Activated naive CD4-positive, alpha-beta T cell treated with anti-CD3 and anti-CD28 coated beads for 36 hours (primary cell): ENCODE data around the gene SCAPER. TPM values are rescaled to one million over a fixed set of nuclear protein-coding genes. Genes with fewer than 3 reads are reported as not detected.

Experiments
- CTCF ChIA-PET: fragments of 350-600 bp; sonication (Branson Sonifier 250); formaldehyde crosslinking; loops from one replicate; lab custom pipeline; 2021; ENCODE audit warnings: antibody characterized with exemption; lab: Charles Lee
- DNase-seq: peaks from one replicate; pipeline ENCODE4 v3.0.0-alpha.2; 2020
- H3K27ac Mint-ChIP-seq: one replicate; pipeline ENCODE4 v1.8.0; 2021; ENCODE audit warnings: mild to moderate bottlenecking, mixed read lengths
- H3K27me3 Mint-ChIP-seq: one replicate; pipeline ENCODE4 v1.8.0; 2021; ENCODE audit warnings: low read depth, mixed read lengths
- H3K36me3 Mint-ChIP-seq: one replicate; pipeline ENCODE4 v1.8.0; 2021; ENCODE audit warnings: low read depth, mixed read lengths
- H3K4me1 Mint-ChIP-seq: one replicate; pipeline ENCODE4 v1.8.0; 2021; ENCODE audit warnings: low read depth, mixed read lengths
- H3K4me3 Mint-ChIP-seq: one replicate; pipeline ENCODE4 v1.8.0; 2021; ENCODE audit warnings: mild to moderate bottlenecking, moderate library complexity, mixed read lengths
- H3K9me3 Mint-ChIP-seq: one replicate; pipeline ENCODE4 v1.8.0; 2021; ENCODE audit warnings: mixed read lengths
- intact Hi-C: fragments of 100-400 bp; cut with micrococcal nuclease; formaldehyde crosslinking; loops from one replicate; pipeline ENCODE4 v1.15.1; 2023
- total RNA-seq, 2 experiments: library from RNA; stranded (reverse); gene quantifications; one replicate each; pipeline ENCODE4 v1.2.3, GENCODE V29; 2021

Gene SCAPER
- total RNA-seq, 2 experiments from 2014 or later = 28.5 to 28.9 TPM

DNA sequence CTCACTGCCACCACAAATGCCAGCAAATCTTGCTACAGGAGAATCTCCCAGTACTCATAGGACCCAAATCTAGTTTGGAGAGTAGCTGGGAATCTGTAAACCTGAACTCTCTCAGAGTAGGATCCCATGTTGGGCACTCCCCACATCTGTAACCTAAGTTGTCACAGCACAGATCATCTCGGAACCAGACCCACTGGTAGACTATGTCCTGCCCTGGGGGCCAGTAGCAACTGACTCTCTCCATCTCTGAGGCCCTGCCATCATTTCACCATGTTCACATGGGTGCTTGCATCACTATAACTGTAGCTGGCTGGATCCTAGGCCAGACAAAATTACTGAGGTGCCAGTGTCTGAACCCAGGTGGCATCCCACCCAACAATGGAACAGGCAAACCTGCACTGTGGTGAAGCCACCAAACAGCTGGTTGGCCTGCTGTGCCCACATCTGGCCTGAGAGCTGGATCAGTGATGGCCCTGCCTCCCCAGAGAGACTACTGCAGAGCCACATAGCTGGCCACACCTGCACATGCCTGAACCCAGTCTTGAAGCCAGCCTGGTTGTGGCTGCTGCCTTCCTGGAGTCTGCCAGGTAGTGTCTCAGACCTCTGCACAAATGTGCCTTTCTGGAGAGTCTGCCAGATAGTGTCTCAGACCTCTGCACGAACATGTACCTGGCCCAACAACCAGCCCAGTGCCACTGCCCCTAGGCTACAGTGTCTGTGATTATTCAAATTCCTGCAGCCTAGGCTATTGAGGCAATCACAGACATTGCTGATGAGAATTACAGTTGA lies 486.6 kb downstream of the SCAPER start:
- no peak overlapping the region for H3K27ac Mint-ChIP-seq
- CTCF ChIA-PET = no interaction called here
- H3K27me3 Mint-ChIP-seq = no peaks in the 10 kb centered on the region
- H3K4me3 Mint-ChIP-seq = no peak overlapping the region
- no peaks in the 10 kb centered on the region for H3K4me1 Mint-ChIP-seq
- H3K36me3 Mint-ChIP-seq = peaks cover under 1% of the 10 kb centered on the region
- DNase-seq = no peak
- intact Hi-C loops = no loop called here
- H3K9me3 Mint-ChIP-seq = peaks cover 6% of the 10 kb centered on the region

DNA sequence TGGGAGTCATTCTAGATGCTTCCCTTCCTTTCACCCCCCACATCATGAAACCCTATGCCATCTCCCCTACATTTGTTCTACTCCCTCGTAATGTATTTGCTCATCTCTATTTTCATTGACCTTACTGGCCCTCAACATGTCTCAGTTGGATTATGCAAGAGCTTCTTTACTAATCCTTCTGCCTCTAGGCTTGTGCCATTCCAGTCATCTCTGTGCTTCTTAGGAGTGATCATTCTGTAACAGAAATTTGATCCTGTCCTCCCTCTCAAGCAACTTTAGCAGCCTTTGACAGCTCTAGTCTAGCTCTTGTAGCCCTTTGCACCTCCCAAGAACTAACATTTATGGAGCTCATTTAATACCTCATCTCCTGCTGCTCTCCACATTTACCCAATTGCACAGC lies 503.9 kb downstream of the SCAPER start:
- Mint-ChIP-seq H3K4me1 (no peaks in the 10 kb centered on the region), H3K36me3 (peaks cover 17% of the 10 kb centered on the region), H3K4me3 (no peak overlapping the region), H3K27me3 (no peaks in the 10 kb centered on the region), H3K27ac (no peak overlapping the region), H3K9me3 (no peaks in the 10 kb centered on the region)
- no peak for DNase-seq
- intact Hi-C loops = no loop called here
- CTCF ChIA-PET = no interaction called here

- no peaks in the 10 kb centered on the region for H3K4me1 Mint-ChIP-seq
- intact Hi-C loops = no loop called here
- no peaks in the 10 kb centered on the region for H3K9me3 Mint-ChIP-seq
Measured at GRCh38 chr15:76398317-76399104, 506.6 kb downstream of the SCAPER start.

GRCh38 chr15:76393614-76394013 lies 511.5 kb downstream of the SCAPER start:
- no peaks in the 10 kb centered on the region for H3K27me3 Mint-ChIP-seq
- no peaks in the 10 kb centered on the region for H3K36me3 Mint-ChIP-seq
- H3K4me1 Mint-ChIP-seq = no peaks in the 10 kb centered on the region
- no peak overlapping the region for H3K4me3 Mint-ChIP-seq
- DNase-seq = no peak
- CTCF ChIA-PET = no interaction called here
- no peaks in the 10 kb centered on the region for H3K9me3 Mint-ChIP-seq
- intact Hi-C loops = no loop called here
- no peak overlapping the region for H3K27ac Mint-ChIP-seq

More at GRCh38 chr15:76398317-76399104, 506.6 kb downstream of the SCAPER start:
- no peak for DNase-seq
- CTCF ChIA-PET = no interaction called here
- Mint-ChIP-seq H3K36me3 (peaks cover 10% of the 10 kb centered on the region), H3K4me3 (no peak overlapping the region), H3K27me3 (no peaks in the 10 kb centered on the region), H3K27ac (no peak overlapping the region)

- CTCF ChIA-PET = no interaction called here
- intact Hi-C loops = no loop called here
- no peaks in the 10 kb centered on the region for H3K9me3 Mint-ChIP-seq
Measured at GRCh38 chr15:76391847-76392246, 513.3 kb downstream of the SCAPER start.

GRCh38 chr15:76391309-76391708 lies 513.8 kb downstream of the SCAPER start:
- Mint-ChIP-seq H3K27ac (no peak overlapping the region), H3K36me3 (peaks cover 3% of the 10 kb centered on the region), H3K4me1 (no peaks in the 10 kb centered on the region), H3K4me3 (no peak overlapping the region), H3K9me3 (no peaks in the 10 kb centered on the region), H3K27me3 (no peaks in the 10 kb centered on the region)
- CTCF ChIA-PET = no interaction called here
- no peak for DNase-seq
- intact Hi-C loops = no loop called here

More at GRCh38 chr15:76391847-76392246, 513.3 kb downstream of the SCAPER start:
- H3K4me3 Mint-ChIP-seq = no peak overlapping the region
- H3K27me3 Mint-ChIP-seq = no peaks in the 10 kb centered on the region
- H3K27ac Mint-ChIP-seq = no peak overlapping the region
- H3K4me1 Mint-ChIP-seq = no peaks in the 10 kb centered on the region
- DNase-seq = no peak
- peaks cover 3% of the 10 kb centered on the region for H3K36me3 Mint-ChIP-seq

- intact Hi-C loops = no loop called here
- H3K36me3 Mint-ChIP-seq = peaks cover 3% of the 10 kb centered on the region
- H3K27me3 Mint-ChIP-seq = no peaks in the 10 kb centered on the region
- no peaks in the 10 kb centered on the region for H3K4me1 Mint-ChIP-seq
- no peak for DNase-seq
- CTCF ChIA-PET = no interaction called here
- H3K9me3 Mint-ChIP-seq = no peaks in the 10 kb centered on the region
- no peak overlapping the region for H3K4me3 Mint-ChIP-seq
- no peak overlapping the region for H3K27ac Mint-ChIP-seq
Measured at GRCh38 chr15:76390571-76390970, 514.6 kb downstream of the SCAPER start.

DNA sequence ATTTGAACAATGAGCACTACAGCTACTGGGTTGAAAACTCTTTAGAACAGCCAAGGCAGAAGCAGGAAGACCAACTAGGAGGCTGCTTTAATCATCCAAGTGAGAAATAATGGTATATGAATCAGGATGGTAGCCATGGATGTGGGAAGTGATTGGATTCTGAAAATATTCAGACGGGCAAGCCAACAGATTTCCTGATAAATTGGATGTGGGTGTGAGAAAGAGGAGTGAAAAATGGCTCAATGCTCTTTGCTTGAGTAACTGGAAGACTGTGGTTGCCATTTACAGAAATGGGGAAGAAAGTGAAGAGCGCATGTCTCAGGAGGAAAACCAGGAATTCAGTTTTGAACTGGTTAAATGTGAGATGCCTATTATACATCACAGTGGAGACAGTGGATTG lies 518.2 kb downstream of the SCAPER start:
- CTCF ChIA-PET = interaction anchor here (0.6 kb wide), 1 partner anchor 74 kb away, joined by 3 read pairs; no protein-coding TSS in a partner anchor
- no peak for DNase-seq
- peaks cover 4% of the 10 kb centered on the region for H3K36me3 Mint-ChIP-seq
- intact Hi-C loops = no loop called here
- no peak overlapping the region for H3K4me3 Mint-ChIP-seq
- no peaks in the 10 kb centered on the region for H3K27me3 Mint-ChIP-seq
- H3K27ac Mint-ChIP-seq = no peak overlapping the region
- H3K9me3 Mint-ChIP-seq = no peaks in the 10 kb centered on the region
- no peaks in the 10 kb centered on the region for H3K4me1 Mint-ChIP-seq

- Mint-ChIP-seq H3K27me3 (no peaks in the 10 kb centered on the region), H3K36me3 (peaks cover 5% of the 10 kb centered on the region), H3K4me1 (no peaks in the 10 kb centered on the region), H3K4me3 (no peak overlapping the region), H3K27ac (no peak overlapping the region), H3K9me3 (no peaks in the 10 kb centered on the region)
- CTCF ChIA-PET = interaction anchor here (0.6 kb wide), 1 partner anchor 75 kb away, joined by 3 read pairs; no protein-coding TSS in a partner anchor
- intact Hi-C loops = no loop called here
- no peak for DNase-seq
Measured at GRCh38 chr15:76386178-76386577, 519.0 kb downstream of the SCAPER start.

DNA sequence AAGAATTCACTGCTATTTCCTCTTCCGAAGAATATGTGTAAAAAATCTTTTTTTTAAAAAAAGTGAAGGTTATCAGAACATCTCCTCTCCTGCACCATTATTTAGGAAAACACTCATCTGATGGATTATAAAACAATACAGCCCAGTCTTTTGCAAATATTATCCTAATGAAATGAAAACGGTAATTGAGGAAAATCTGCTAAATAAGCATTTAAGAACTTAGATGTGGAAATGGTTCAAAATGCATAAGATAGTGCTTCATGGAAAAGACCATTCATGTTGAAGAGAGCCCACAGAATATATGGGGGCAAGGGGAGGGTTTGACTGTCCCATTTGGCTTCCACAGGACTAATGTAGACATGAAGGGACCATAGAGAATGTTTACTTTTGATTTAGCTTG lies 520.7 kb downstream of the SCAPER start:
- Mint-ChIP-seq H3K9me3 (no peaks in the 10 kb centered on the region), H3K4me3 (no peak overlapping the region), H3K36me3 (peaks cover 5% of the 10 kb centered on the region), H3K4me1 (no peaks in the 10 kb centered on the region), H3K27me3 (no peaks in the 10 kb centered on the region), H3K27ac (no peak overlapping the region)
- no peak for DNase-seq
- intact Hi-C loops = no loop called here
- CTCF ChIA-PET = interaction anchor here (0.6 kb wide), 1 partner anchor 456 kb away, joined by 4 read pairs; no protein-coding TSS in a partner anchor

DNA sequence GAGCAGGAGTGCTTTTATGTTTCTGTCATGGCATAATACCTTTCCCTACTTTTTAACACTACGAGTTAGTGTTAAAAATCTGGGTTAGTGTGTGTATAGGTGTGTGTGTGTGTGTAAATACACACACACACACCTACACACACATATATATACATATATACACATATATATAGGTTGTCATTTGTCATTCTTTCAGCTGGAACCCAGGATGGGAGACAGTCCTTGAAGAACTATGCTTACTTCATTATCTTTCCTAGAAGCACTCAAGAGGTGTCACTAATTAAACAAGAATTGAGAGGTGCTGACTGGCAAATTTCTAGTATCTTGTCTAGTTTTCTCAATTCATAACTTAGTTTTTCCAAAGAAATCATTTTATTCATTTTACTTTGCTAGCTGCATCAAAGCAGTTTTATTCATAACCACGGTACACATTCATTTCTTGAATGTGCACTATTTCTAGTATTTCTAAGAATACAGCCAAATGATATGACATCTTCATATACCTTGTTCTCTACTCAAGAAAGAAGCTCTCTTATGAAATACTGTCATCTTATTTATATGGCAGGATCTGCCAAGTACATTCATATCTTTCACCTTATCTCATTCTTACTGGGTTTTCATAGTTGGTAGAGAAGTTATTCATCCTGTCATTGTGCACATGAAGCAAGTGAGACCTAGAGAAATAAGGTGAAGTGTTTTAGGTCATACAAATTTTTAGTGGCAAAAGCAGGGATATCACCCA lies 522.0 kb downstream of the SCAPER start:
- H3K27me3 Mint-ChIP-seq = no peaks in the 10 kb centered on the region
- H3K27ac Mint-ChIP-seq = no peak overlapping the region
- peaks cover 14% of the 10 kb centered on the region for H3K36me3 Mint-ChIP-seq
- H3K9me3 Mint-ChIP-seq = no peaks in the 10 kb centered on the region
- CTCF ChIA-PET = no interaction called here
- intact Hi-C loops = no loop called here
- H3K4me1 Mint-ChIP-seq = no peaks in the 10 kb centered on the region
- H3K4me3 Mint-ChIP-seq = no peak overlapping the region
- no peak for DNase-seq

GRCh38 chr15:76381366-76381765 lies 523.8 kb downstream of the SCAPER start:
- Mint-ChIP-seq H3K27ac (no peak overlapping the region), H3K4me1 (no peaks in the 10 kb centered on the region), H3K4me3 (no peak overlapping the region), H3K9me3 (no peaks in the 10 kb centered on the region), H3K36me3 (peaks cover 14% of the 10 kb centered on the region), H3K27me3 (no peaks in the 10 kb centered on the region)
- intact Hi-C loops = no loop called here
- no peak for DNase-seq
- CTCF ChIA-PET = no interaction called here
